Cardiac septum (tissue), 1 donor: ENCODE data around the gene DMAC2. TPM values are rescaled to one million over a fixed set of nuclear protein-coding genes. Genes with fewer than 3 reads are reported as not detected.
A peak's percentile ranks its signal among the peaks of the same experiment; 100 is the strongest.
"Not testable (repeated sequence)": the region's sequence is repeated elsewhere in the genome, so short reads cannot be mapped to it uniquely, and the experiment has no call there.

Source experiments
- DNase-seq: peaks from one replicate; pipeline ENCODE4 v3.0.0-alpha.2; 2020; ENCODE audit warnings: low spot score
- intact Hi-C: fragments of 100-400 bp; cut with DNase I; formaldehyde crosslinking; loops from one replicate; pipeline ENCODE4 v1.14.0; 2022
- long read RNA-seq: library from polyadenylated mRNA; unstranded; transcript quantifications from one replicate; pipeline ENCODE4 v2.0.0, GENCODE V29; 2021
- total RNA-seq: library from RNA; stranded (reverse); fragmentation: NEBNext Ultra II Directional; extraction: Animal tissue kit (Norgen Biotek cat#: 25700); gene quantifications from one replicate; pipeline ENCODE4 v1.2.1, GENCODE V29; 2021
- donor health status: DM: no; HTN: no; CAD: no.

Gene DMAC2
- 84.4 TPM for total RNA-seq
- long read RNA-seq, transcript DMAC2-208 (5 exons, 979 nt), result minor isoform, 22 of 84 reads
- long read RNA-seq, transcript DMAC2-201 (6 exons, 1,692 nt), result major isoform, 33 of 84 reads
- long read RNA-seq, transcript DMAC2-204 (4 exons, 1,454 nt), result minor isoform, 7 of 84 reads
- long read RNA-seq, partial matches to known transcripts, result 7 of 84 reads
- long read RNA-seq, other reads (novel, unspliced or antisense), result 14 of 84 reads

DNA sequence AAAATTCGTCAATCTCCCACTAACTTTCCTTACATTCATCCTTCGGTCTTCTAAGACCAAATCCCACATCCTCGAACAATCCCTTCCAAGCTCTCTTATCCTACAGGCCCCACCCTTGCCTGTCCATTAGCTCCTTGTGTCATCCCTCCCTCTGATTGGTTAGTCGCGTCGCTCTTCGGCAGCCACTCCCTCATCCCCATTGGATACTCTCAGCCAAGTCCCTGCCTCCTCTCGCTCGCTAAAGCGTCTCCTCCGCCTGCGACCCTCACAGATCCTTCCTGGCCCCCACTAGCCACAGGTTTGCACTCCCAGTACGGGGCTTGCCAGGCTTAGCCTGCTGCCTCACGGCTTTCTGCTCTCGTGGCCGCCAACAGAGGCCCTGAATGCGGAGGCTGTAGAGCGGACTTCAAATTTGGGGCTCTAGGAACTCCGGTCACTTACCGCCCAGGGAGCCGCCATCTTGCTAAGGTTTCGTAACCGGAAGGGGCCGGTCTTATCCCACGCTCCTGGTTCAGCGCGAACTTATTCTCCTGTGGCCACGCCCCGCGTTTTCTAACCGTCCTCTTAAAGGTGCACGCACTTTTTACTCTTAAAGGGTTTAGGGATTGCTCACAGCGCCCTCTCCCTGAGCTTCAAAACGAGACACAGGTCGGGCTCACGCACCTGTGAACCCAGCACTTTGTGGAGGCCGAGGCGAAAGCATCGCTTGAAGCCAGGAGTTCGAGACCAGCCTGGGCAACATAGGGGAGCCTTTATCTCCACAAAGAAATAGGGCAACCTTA lies at the start of gene DMAC2:
Gene DMAC2, minus strand, starts transcription at position 472 of the 782 bp plus-strand sequence. Its CDS starts 13 bp downstream, at position 459.
- intact Hi-C loops, result loop anchor here (2.0 to 5.0 kb wide), 2 partner anchors 43 to 232 kb away; partner anchors contain the start of genes BCKDHA and EXOSC5

GRCh38 chr19:41486953-41487352 lies 47.2 kb upstream of the DMAC2 start:
- intact Hi-C loops, DNase-seq: not testable (repeated sequence)

More for the DNA sequence above, at the start of gene DMAC2:
- DNase-seq, result peak; percentile 99

- DNase-seq, result no peak
- intact Hi-C loops, result no loop called here
Measured at GRCh38 chr19:41484822-41485221, 45.1 kb upstream of the DMAC2 start.

DNA sequence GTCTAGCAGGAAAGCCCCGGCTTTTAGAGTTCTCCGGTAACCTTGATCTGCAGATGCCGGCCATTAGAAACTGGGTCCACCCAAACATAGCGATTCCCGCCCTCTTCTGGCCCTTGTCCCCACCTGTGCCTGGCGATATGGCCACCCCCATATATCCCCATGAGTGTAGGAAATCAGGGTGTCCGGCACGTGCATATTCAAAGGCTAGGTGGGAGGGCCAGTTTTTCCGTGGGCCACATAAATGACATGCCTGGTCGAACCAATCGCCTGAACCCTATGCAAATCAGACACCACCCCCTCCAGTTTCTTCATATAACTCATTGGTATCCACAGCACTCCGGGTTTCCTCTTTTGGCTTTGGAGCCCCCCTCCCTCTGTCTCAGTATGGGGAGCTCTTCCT lies 40.6 kb upstream of the DMAC2 start:
- no peak for DNase-seq
- intact Hi-C loops, result no loop called here

DNA sequence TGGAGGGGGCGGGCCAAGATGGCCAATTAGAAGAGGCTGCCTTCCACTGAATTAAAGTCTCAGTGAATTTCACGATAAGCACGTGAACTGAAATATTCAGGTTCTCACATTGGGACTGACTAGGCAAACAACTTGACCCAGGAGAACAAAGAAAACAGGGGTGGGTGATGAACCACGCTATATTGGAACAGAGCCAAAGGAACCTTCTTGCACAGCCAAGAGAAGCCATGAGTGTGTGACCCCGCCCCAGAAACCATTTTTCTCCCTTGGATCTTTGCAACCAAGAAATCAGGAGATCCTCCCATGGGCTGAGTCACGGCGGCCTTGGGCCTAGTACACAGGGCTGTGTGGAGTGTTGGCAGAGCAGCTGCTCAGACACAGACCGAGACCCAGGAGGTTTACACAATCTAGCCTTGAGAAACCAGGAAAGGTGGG lies 40.1 kb upstream of the DMAC2 start:
- DNase-seq, result no peak

GRCh38 chr19:41478875-41479756 lies 39.4 kb upstream of the DMAC2 start:
- no peak for DNase-seq
- intact Hi-C loops, result loop anchor here (1.0 kb wide), 3 partner anchors 21 to 52 kb away; no protein-coding TSS in a partner anchor

More for the DNA sequence above, 40.1 kb upstream of the DMAC2 start:
- intact Hi-C loops, result loop anchor here (1.0 kb wide), 3 partner anchors 21 to 52 kb away; no protein-coding TSS in a partner anchor

DNA sequence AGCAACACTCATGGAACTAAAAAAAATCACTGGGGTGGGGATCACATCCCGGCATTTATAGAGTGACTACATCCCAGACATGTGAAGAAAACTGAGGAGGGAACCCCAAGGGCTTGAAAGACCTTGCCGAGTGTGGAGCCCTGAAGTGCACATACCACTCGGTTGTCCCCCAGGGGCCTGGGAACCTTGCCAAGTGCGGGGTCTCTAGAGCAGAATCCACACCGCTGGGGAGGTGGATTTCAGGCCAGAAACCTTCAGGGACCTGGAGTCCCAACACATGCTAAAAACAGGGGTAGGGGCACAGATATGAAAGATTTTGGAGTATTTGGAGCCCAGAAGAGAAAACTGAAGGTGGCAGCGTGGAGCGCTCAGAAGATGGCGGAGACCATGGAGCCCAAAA lies 38.5 kb upstream of the DMAC2 start:
- intact Hi-C loops, result no loop called here
- no peak for DNase-seq

GRCh38 chr19:41476583-41476982 lies 36.9 kb upstream of the DMAC2 start:
- intact Hi-C loops, result no loop called here
- DNase-seq, result no peak

DNA sequence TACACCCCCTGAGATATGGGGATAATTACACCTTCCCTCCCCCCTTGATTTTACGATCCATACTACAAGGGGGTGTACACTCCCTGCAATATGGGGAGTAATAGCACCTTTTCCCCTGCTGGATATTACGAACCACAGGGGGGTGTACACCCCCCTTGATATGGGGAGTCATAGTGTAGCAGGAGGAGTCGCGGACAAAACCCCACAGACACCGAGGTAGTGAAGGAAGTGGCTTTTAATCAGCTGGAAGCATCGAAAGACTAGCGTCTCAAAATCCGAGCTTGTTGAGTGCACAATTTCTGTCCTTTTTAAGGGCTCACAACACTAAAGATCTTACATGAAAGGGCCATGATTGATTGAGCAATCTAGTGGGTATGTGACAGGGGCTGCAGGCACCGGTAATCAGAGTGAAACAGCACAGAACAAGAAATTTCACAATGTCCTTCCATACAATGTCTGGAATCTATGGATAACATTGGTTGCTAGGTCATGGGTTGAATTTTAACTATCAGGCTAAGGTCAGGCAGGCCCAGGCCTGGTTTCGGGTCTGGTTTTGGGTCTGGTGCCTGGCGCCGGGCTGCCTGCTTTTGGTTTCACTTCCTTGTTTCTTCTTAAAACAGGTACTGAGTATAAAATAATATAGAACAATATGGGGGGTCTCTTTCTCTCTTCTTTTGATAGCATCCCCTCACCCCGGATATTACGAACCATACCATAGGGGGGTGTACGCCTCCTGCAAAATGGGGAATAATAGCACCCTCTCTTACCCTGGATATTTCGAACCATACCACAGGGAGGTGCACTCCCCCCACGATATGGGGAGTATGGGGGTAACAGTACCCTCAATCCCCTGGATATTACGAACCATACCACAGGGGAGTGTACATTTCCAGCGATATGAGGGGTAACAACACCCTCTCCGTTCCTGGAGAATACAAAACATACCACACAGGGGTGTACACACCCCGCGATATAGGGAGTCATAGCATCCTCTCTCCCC lies 23.8 kb upstream of the DMAC2 start:
- DNase-seq, intact Hi-C loops: not testable (repeated sequence)

GRCh38 chr19:41462497-41462896 lies 22.8 kb upstream of the DMAC2 start:
- intact Hi-C loops, result no loop called here

DNA sequence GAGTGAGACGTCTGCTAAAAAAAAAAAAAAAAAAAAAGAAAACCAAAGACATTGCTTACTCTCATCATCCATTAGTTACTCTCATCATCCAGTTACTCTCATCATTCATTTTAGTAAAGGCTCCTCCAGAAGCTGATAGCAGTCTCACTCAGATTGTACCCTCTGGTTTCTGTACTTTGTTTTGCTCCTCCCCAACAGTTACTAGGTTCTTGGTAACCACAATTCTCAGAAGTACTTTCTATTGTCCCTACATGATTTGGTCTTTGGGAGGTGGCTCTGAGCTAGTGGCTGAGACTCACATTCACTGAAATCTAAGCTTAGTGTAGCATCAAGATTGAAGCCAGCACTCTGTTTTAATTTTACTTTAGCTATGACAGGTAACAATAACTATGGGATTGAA lies 17.5 kb upstream of the DMAC2 start:
- intact Hi-C loops, result no loop called here
- no peak for DNase-seq

More at GRCh38 chr19:41462497-41462896, 22.8 kb upstream of the DMAC2 start:
- DNase-seq, result no peak

- intact Hi-C loops, result loop anchor here (1.0 kb wide), 1 partner anchor 23 kb away; no protein-coding TSS in a partner anchor
- DNase-seq, result no peak
Measured at GRCh38 chr19:41456342-41456918, 16.7 kb upstream of the DMAC2 start.

- no peak for DNase-seq
- intact Hi-C loops, result loop anchor here (1.0 kb wide), 1 partner anchor 23 kb away; no protein-coding TSS in a partner anchor
Measured at GRCh38 chr19:41455936-41456335, 16.2 kb upstream of the DMAC2 start.

GRCh38 chr19:41452584-41453275 lies 13.0 kb upstream of the DMAC2 start:
- intact Hi-C loops, result no loop called here
- no peak for DNase-seq

DNA sequence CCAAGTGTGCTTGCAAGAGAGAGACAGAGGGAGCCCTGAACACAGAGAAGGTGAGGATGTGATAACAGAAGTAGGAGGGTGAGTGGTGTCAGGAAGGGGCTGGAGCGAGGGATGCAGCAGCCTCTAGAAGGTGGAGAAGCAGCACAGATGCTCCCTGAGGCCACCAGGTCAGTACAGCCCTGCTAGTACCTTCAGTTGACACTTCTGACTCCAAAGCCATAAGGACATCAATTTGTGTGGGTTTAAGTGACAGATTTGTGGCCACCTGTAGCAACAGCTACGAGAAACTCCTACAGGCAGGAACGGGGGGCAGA lies 10.1 kb upstream of the DMAC2 start:
- DNase-seq, result no peak
- intact Hi-C loops, result loop anchor here (1.0 to 2.0 kb wide), 2 partner anchors 87 to 113 kb away; no protein-coding TSS in a partner anchor

DNA sequence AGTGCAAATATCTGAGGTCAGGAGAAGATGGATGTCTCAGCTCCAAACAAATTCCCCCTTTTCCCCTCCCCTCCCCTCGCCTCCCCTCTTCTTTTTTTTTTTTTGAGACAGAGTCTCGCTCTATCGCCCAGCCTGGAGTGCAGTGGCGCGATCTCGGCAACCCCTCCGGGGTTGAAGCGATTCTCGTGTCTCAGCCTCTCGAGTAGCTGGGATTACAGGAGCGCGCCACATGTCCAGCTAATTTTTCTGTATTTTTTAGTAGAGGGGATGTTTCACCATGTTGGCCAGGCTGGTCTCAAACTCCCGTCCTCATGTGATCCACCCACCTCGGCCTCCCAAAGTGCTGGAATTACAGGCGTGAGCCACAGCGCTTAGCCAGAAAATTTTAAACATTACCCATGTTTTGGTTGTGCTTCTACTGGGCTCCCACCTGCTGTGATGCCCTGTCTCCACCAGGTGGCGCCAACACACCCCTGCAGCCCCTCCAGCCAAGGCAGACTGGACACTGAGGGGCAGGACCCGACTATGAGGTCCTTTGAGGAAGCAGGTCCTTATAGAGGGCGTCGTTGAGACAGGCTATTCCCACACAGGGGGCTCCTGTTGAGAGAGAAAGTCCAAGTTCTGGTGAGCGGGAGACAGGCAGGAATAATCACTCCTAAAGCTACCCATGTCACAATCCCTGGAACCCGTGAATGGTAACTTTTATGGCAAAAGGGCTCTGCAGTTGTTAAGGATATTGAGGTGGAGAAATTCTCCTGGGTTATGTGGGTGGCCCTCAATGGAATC lies 9.6 kb upstream of the DMAC2 start:
- intact Hi-C loops, result loop anchor here (1.0 to 2.0 kb wide), 2 partner anchors 88 to 114 kb away; no protein-coding TSS in a partner anchor
- peak; percentile 90 for DNase-seq
